Left cardiac atrium (tissue), 4 donors: ENCODE measurements around the gene KISS1. TPM values are rescaled to one million over a fixed set of nuclear protein-coding genes. Genes with fewer than 3 reads are reported as not detected.

Experiments used
- ATAC-seq, 2 donors: fragments of 200-7000 bp; cut with Tn5 transposase; one replicate each; pipeline ENCODE4 v1.9.1; 2020; ENCODE audit warnings: mild to moderate bottlenecking in 2 of 2, moderate library complexity in 2 of 2
- DNase-seq: peaks from one replicate; pipeline ENCODE4 v3.0.0-alpha.2; 2020
- intact Hi-C, 2 donors: fragments of 100-400 bp; cut with DNase I; formaldehyde crosslinking; loops; one replicate each; pipeline versions ENCODE4 v1.14.1 to v1.15.1; 2022 to 2023
- total RNA-seq, 2 donors: library from RNA; stranded (reverse); fragmentation: NEBNext Ultra II Directional; extraction: Animal tissue kit (Norgen Biotek cat#: 25700); gene quantifications; one replicate each; pipeline ENCODE4 v1.2.1, GENCODE V29; 2021
- donor health status: DM: no; HTN: yes; CAD: no.
- donor health status: DM: no; HTN: yes; CAD: no; lungs with severe emphysema.
- donor health status: DM: yes; HTN: yes; CAD: no.
- donor health status: Dilated cardiomyopathy.

Gene KISS1
- total RNA-seq, 2 donors from 2014 or later, result not detected

DNA sequence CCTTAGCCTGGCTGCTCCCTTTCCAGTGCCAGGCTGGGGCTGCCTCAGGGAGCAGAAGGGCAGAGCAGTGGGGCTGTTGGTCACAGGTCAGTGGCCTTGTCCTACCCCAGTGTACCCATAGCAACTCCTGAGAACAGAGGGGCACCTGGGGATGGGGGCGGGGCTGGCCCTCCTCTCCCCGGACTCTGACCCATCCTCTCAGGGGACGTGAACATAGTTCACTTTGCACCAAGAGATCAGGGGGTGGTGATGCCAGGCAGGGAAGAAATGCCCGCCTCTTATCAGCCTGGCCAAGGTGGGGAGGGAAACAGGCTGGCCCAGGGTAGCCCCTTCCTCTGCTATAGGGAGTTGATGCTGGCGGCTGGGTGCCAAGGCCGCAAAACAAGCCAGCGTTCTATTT lies 49.3 kb downstream of the KISS1 start:
- no peak for ATAC-seq
- DNase-seq, result no peak
- intact Hi-C loops, result no loop called here

DNA sequence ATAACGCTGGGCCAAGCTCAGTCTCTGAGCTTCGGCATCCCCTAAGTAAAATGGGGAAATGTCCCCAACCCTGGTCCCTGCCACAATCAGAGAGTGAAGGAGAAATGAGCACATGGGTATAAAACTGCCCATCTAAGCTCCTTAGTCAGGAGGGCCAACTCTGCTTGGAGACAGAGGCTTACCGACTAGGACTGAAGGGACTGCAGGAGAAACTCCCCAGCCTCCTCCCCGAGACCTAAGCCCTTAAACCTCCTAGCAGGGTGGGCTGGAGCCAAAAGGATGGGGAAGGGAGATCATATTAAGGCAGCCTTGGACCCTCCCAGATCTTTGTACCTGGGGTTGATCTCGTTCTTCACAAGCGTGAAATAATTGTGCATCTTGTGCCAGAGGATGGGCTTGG lies 50.0 kb downstream of the KISS1 start:
- intact Hi-C loops, result no loop called here
- DNase-seq, result peak; percentile 1
- ATAC-seq, result no peak

DNA sequence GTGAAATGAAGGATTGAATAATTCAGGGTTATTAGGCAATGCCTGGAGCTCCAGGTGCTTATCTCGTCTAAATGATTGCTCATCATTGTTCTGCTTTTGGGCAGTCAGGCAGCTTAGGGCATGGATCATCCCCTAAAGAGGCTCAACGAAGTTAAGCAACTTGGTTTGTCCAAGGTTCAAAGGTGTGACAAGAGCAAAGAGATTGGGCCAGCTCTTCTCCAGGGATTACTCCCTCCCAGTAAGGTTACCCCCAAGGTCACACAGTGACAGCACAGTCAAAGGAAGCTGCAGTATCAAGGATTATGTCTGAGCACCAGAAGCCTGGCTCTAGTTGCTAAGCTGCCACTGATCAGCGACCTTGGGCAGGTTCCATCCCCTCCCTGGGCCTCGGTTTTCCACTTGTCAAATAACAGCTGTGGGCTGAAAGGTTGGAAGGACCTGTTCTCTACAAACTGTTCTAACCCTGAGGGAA lies 51.2 kb downstream of the KISS1 start:
- DNase-seq (no peak), ATAC-seq (peak in 1 of 2 donors; percentile 59)
- intact Hi-C loops, result no loop called here

DNA sequence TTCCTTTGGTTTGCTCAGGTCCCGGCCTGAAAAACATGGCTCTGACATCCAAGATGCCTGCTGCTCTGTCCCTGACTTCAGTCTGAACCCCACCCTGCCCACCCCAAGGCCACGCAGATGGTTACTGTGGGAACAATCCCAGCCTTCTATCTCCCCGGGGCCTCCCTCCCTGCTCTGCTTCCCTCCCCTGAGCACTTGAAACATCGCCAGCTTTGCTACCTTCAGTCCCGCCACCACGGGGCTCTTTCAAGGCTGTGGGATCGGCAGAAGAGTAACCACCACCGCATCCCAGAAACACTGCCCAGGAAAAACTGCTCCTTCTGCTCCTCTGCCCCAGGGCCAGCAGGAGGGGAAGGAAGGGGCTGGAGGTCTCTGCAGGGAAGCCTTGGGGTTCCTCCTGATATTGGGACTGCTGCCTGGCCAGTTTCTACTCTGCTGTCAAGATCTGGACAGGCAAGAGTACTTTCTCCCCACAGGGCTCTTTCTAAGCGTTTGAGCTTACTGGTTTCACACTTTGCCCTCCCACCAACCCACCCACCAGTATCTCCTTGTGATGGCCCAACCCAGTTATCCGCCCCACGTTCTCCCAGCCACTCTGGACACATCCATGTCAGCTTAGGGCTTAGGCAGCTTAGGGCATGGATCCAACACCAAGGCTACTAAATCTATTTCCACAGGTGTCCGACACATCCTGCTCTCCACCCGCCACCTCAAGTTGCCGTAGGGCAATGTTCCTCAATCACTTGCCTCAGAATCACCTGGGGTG lies 52.8 kb downstream of the KISS1 start:
- intact Hi-C loops, result no loop called here
- DNase-seq (no peak), ATAC-seq (no peak)

DNA sequence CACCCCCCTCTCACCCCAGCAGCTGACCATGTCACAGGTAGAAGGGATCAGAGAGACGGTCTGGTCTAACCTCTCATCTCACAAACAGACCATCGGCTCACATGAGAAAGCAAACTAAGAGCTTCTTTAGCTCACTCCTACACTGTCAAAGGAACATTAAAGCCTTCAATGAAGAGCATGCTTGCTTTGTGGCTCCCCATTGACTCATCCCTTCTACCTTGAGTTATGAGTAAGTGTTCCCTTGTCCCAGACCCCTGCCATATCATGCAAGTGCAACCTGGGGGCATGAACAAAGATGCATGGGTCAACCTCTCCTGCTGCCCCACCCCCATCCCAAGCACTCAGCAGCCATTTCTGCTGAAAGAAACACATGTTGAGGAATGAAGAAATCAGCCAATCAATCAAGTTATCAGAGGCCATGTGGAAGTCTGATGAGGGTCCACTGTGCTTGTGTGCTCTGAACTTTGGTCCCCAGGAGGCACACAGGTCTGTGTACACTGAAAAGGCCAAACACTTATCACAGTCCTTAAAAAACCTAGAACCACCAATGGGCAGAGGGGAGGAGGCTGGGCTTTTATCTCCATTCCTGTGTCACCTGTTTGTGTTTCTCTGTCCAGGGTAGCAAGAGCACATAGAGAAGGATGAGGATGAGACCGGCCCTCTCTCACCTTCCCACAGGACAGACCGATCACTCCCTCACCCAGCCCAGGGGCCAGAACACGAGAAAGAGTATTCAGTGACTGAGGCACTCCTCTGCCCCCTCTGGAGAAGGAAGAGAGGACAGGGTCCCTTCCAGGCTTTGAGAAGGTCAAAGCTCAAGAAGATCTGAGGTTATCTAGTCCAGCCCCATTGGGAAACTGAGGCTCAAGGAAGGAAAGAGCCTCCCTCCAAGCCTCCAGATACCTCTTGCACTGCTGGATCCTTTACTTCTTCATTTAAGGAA lies 54.0 kb downstream of the KISS1 start:
- no peak for ATAC-seq
- intact Hi-C loops, result no loop called here
- DNase-seq, result no peak

DNA sequence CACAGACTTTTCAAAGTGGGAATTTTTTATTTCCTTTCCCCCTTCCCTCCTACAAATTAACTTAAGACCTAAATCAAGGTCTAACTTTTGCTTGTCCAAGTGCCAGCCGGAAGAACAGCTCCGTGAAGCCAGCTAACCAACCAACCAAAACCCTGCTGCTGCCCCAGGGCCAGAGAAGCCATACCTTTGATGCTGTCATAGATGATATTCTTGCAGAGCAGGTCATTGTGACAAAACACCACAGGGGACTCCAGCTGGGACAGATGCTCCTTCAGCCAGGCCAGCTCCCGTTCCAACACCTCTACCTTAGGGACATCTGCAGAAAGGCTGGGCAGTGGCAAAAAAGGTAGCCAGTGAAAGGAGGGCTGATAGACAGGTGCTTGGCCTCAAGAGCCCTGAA lies 55.2 kb downstream of the KISS1 start:
- intact Hi-C loops, result no loop called here
- DNase-seq (no peak), ATAC-seq (no peak)

Other genes starting within 250 kb of the KISS1 start
- 10 to 100 TPM; 14.0 to 14.4 TPM for gene SOX13, start 123.4 kb downstream of the KISS1 start, total RNA-seq
- gene ETNK2, start 44.4 kb downstream of the KISS1 start, total RNA-seq, result 1 to 10 TPM; 5.3 to 6.2 TPM
- not detected for gene REN, start 30.2 kb downstream of the KISS1 start, total RNA-seq
- gene GOLT1A, start 17.5 kb upstream of the KISS1 start, total RNA-seq, result not detected
- gene PLEKHA6, start 163.4 kb upstream of the KISS1 start, total RNA-seq, result 10 to 100 TPM; 14.1 to 19.8 TPM
- 10 to 100 TPM; 22.1 to 37.5 TPM for gene PPP1R15B, start 215.3 kb upstream of the KISS1 start, total RNA-seq